ENCODE measurements around the gene SHANK1.

- TF ChIP-seq, protein P1, sequence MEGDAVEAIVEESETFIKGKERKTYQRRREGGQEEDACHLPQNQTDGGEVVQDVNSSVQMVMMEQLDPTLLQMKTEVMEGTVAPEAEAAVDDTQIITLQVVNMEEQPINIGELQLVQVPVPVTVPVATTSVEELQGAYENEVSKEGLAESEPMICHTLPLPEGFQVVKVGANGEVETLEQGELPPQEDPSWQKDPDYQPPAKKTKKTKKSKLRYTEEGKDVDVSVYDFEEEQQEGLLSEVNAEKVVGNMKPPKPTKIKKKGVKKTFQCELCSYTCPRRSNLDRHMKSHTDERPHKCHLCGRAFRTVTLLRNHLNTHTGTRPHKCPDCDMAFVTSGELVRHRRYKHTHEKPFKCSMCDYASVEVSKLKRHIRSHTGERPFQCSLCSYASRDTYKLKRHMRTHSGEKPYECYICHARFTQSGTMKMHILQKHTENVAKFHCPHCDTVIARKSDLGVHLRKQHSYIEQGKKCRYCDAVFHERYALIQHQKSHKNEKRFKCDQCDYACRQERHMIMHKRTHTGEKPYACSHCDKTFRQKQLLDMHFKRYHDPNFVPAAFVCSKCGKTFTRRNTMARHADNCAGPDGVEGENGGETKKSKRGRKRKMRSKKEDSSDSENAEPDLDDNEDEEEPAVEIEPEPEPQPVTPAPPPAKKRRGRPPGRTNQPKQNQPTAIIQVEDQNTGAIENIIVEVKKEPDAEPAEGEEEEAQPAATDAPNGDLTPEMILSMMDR (IDR thresholded peaks at IDR 0.05), result no peak
- no peak for TF ChIP-seq POLR2A (IDR thresholded peaks at IDR 0.05)
Observed at GRCh38 chr19:50693064-50693975, 26.3 kb downstream of the SHANK1 start.

All from thyroid gland (tissue), 4 donors.